HG02870 (cell line): ENCODE results near the gene GRM1.
A peak's percentile ranks its signal among the peaks of the same experiment; 100 is the strongest.

Experiments
- ATAC-seq: cut with Tn5 transposase; IDR thresholded peaks from one replicate; pipeline ENCODE4 v1.9.1; 2021; ENCODE audit warnings: mild to moderate bottlenecking, moderate library complexity; ENCODE audit not compliant: unreplicated experiment

The GRM1 gene

GRCh38 chr6:146311079-146311478 is 282.2 kb downstream of the GRM1 start:
- no peak for ATAC-seq

- no peak for ATAC-seq
Measured at GRCh38 chr6:146312608-146313007, 283.7 kb downstream of the GRM1 start.

- no peak for ATAC-seq
Measured at GRCh38 chr6:146315381-146316174, 286.7 kb downstream of the GRM1 start.

GRCh38 chr6:146316175-146316495 is 287.3 kb downstream of the GRM1 start:
- no peak for ATAC-seq

- ATAC-seq, result no peak
Measured at GRCh38 chr6:146331013-146331412, 302.2 kb downstream of the GRM1 start.

- no peak for ATAC-seq
Measured at GRCh38 chr6:146335336-146335735, 306.5 kb downstream of the GRM1 start.

GRCh38 chr6:146336191-146336590 is 307.3 kb downstream of the GRM1 start:
- no peak for ATAC-seq

GRCh38 chr6:146337376-146337775 is 308.5 kb downstream of the GRM1 start:
- ATAC-seq, result no peak

GRCh38 chr6:146339716-146340115 is 310.9 kb downstream of the GRM1 start:
- no peak for ATAC-seq

GRCh38 chr6:146341493-146342230 is 312.8 kb downstream of the GRM1 start:
- no peak for ATAC-seq

- ATAC-seq, result no peak
Measured at GRCh38 chr6:146345598-146345997, 316.7 kb downstream of the GRM1 start.

GRCh38 chr6:146347090-146347489 is 318.2 kb downstream of the GRM1 start:
- no peak for ATAC-seq

GRCh38 chr6:146347690-146348089 is 318.8 kb downstream of the GRM1 start:
- no peak for ATAC-seq

GRCh38 chr6:146351018-146351417 is 322.2 kb downstream of the GRM1 start:
- no peak for ATAC-seq

- no peak for ATAC-seq
Measured at GRCh38 chr6:146352163-146352562, 323.3 kb downstream of the GRM1 start.

- ATAC-seq, result no peak
Measured at GRCh38 chr6:146354451-146354850, 325.6 kb downstream of the GRM1 start.

GRCh38 chr6:146355521-146356100 is 326.7 kb downstream of the GRM1 start:
- no peak for ATAC-seq

GRCh38 chr6:146357578-146358430 is 328.9 kb downstream of the GRM1 start:
- peak; percentile 77 for ATAC-seq

GRCh38 chr6:146358431-146359046 is 329.7 kb downstream of the GRM1 start:
- ATAC-seq, result no peak

GRCh38 chr6:146359131-146359530 is 330.3 kb downstream of the GRM1 start:
- no peak for ATAC-seq
